GM18508 (cell line): ENCODE data around the gene GAP43.
A peak's percentile ranks its signal among the peaks of the same experiment; 100 is the strongest.

Experiments
- ATAC-seq: cut with Tn5 transposase; IDR thresholded peaks from one replicate; pipeline ENCODE4 v1.9.1; 2021; ENCODE audit warnings: moderate number of reproducible peaks; ENCODE audit not compliant: insufficient read depth, unreplicated experiment

Gene GAP43

GRCh38 chr3:115626721-115627120 lies 3.4 kb downstream of the GAP43 start:
- no peak for ATAC-seq

- peak; percentile 80 for ATAC-seq
Observed at GRCh38 chr3:115627180-115628074, 4.1 kb downstream of the GAP43 start.

- peak; percentile 22 for ATAC-seq
Observed at GRCh38 chr3:115628075-115628412, 4.7 kb downstream of the GAP43 start.

GRCh38 chr3:115630850-115631249 lies 7.5 kb downstream of the GAP43 start:
- ATAC-seq = no peak

- ATAC-seq = no peak
Observed at GRCh38 chr3:115632026-115632425, 8.7 kb downstream of the GAP43 start.

- peak; percentile 52 for ATAC-seq
Observed at GRCh38 chr3:115633467-115633866, 10.2 kb downstream of the GAP43 start.

GRCh38 chr3:115634052-115634451 lies 10.7 kb downstream of the GAP43 start:
- ATAC-seq = no peak

- no peak for ATAC-seq
Observed at GRCh38 chr3:115635406-115635805, 12.1 kb downstream of the GAP43 start.

- ATAC-seq = no peak
Observed at GRCh38 chr3:115638241-115638640, 14.9 kb downstream of the GAP43 start.

- no peak for ATAC-seq
Observed at GRCh38 chr3:115638991-115639390, 15.7 kb downstream of the GAP43 start.

- no peak for ATAC-seq
Observed at GRCh38 chr3:115644391-115644790, 21.1 kb downstream of the GAP43 start.

- no peak for ATAC-seq
Observed at GRCh38 chr3:115646027-115646690, 22.8 kb downstream of the GAP43 start.

- no peak for ATAC-seq
Observed at GRCh38 chr3:115648559-115648958, 25.2 kb downstream of the GAP43 start.

GRCh38 chr3:115651087-115651486 lies 27.8 kb downstream of the GAP43 start:
- ATAC-seq = peak; percentile 40

GRCh38 chr3:115651599-115651998 lies 28.3 kb downstream of the GAP43 start:
- no peak for ATAC-seq

GRCh38 chr3:115652738-115653137 lies 29.4 kb downstream of the GAP43 start:
- peak; percentile 44 for ATAC-seq

GRCh38 chr3:115655761-115656282 lies 32.5 kb downstream of the GAP43 start:
- ATAC-seq = no peak

GRCh38 chr3:115657168-115657567 lies 33.9 kb downstream of the GAP43 start:
- no peak for ATAC-seq

- no peak for ATAC-seq
Observed at GRCh38 chr3:115658032-115658336, 34.7 kb downstream of the GAP43 start.

GRCh38 chr3:115658337-115659181 lies 35.2 kb downstream of the GAP43 start:
- ATAC-seq = peak; percentile 41
